Measurements from ENCODE around the gene SPIRE1. TPM values are rescaled to one million over a fixed set of nuclear protein-coding genes. Genes with fewer than 3 reads are reported as not detected.

Gene SPIRE1
- polyA plus RNA-seq, 1 donor from 2014 or later: 22.2 TPM

- no peak overlapping the region for H3K27ac ChIP-seq (ENCODE audit: low read length)
- H3K4me2 ChIP-seq (ENCODE audit: low read length): no peak overlapping the region
- H2AFZ ChIP-seq (ENCODE audit: low read depth, low read length): no peak overlapping the region
- no peak overlapping the region for H3K4me3 ChIP-seq (ENCODE audit: low read length)
- no peaks in the 10 kb centered on the region for H3K27me3 ChIP-seq (ENCODE audit: insufficient read depth, low read depth, low read length)
- H3F3A ChIP-seq (ENCODE audit: insufficient read depth, low read length, poor library complexity, severe bottlenecking): no peaks in the 10 kb centered on the region
- TF ChIP-seq REST (IDR thresholded peaks at IDR 0.05; ENCODE audit: borderline replicate concordance): no peak
- no peak for TF ChIP-seq TAF1 (IDR thresholded peaks at IDR 0.05; ENCODE audit: low read depth)
- TF ChIP-seq RAD21 (conservative IDR thresholded peaks at IDR 0.05): no peak
- TF ChIP-seq, protein P1, sequence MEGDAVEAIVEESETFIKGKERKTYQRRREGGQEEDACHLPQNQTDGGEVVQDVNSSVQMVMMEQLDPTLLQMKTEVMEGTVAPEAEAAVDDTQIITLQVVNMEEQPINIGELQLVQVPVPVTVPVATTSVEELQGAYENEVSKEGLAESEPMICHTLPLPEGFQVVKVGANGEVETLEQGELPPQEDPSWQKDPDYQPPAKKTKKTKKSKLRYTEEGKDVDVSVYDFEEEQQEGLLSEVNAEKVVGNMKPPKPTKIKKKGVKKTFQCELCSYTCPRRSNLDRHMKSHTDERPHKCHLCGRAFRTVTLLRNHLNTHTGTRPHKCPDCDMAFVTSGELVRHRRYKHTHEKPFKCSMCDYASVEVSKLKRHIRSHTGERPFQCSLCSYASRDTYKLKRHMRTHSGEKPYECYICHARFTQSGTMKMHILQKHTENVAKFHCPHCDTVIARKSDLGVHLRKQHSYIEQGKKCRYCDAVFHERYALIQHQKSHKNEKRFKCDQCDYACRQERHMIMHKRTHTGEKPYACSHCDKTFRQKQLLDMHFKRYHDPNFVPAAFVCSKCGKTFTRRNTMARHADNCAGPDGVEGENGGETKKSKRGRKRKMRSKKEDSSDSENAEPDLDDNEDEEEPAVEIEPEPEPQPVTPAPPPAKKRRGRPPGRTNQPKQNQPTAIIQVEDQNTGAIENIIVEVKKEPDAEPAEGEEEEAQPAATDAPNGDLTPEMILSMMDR (IDR thresholded peaks at IDR 0.05; ENCODE audit: poor library complexity, severe bottlenecking): no peak
- no peak for TF ChIP-seq EZH2 (IDR thresholded peaks at IDR 0.05; ENCODE audit: borderline replicate concordance, insufficient read depth, low read length, poor library complexity, severe bottlenecking)
- TF ChIP-seq SMC3 (conservative IDR thresholded peaks at IDR 0.05; ENCODE audit: poor library complexity): no peak
- TF ChIP-seq POLR2AphosphoS5 (IDR thresholded peaks at IDR 0.05): no peak
- H4K20me1 ChIP-seq (ENCODE audit: insufficient read depth): no peaks in the 10 kb centered on the region
- peaks cover 4% of the 10 kb centered on the region for H3K9me3 ChIP-seq (ENCODE audit: low read length)
- H3K79me2 ChIP-seq (replicated peaks; ENCODE audit: insufficient read depth, low read length): no peaks in the 10 kb centered on the region
- no peaks in the 10 kb centered on the region for H3K36me3 ChIP-seq (ENCODE audit: insufficient read depth, low read length)
- H3K9ac ChIP-seq (ENCODE audit: low read length): no peak overlapping the region
- no peaks in the 10 kb centered on the region for H3K9me2 ChIP-seq (ENCODE audit: insufficient read depth, low read length)
These were observed 225.7 kb downstream of the SPIRE1 start for GRCh38 chr18:12432196-12432595.

DNA sequence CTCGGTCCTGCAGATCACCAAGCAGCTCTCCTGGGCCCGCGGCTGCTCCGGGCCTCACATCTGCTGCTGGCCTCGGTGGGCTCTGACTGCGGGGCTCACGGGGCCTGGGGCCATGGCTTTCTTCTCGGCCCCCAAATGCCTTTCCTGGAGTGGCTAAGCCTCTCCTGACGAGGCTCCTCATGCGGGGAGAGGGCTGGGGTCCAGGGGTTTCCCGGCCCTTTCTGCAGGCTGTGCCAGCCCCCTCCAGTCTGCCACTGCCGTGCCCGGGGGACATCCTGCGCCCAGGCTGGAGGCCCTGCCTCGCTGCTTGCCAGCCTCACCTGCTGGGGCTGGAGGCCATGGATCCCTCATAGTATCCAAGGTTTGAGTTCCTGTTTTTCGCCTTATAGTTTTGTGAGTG, 226.3 kb downstream of the SPIRE1 start:
- Histone ChIP-seq H3K9ac (ENCODE audit: low read length) (no peak overlapping the region), H3K79me2 (replicated peaks; ENCODE audit: insufficient read depth, low read length) (no peaks in the 10 kb centered on the region), H3K9me2 (ENCODE audit: insufficient read depth, low read length) (no peaks in the 10 kb centered on the region), H3F3A (ENCODE audit: insufficient read depth, low read length, poor library complexity, severe bottlenecking) (no peaks in the 10 kb centered on the region), H3K27ac (ENCODE audit: low read length) (no peak overlapping the region), H3K4me3 (ENCODE audit: low read length) (no peak overlapping the region), H2AFZ (ENCODE audit: low read depth, low read length) (no peak overlapping the region), H3K4me2 (ENCODE audit: low read length) (no peak overlapping the region), H3K27me3 (ENCODE audit: insufficient read depth, low read depth, low read length) (no peaks in the 10 kb centered on the region), H4K20me1 (ENCODE audit: insufficient read depth) (no peaks in the 10 kb centered on the region), H3K36me3 (ENCODE audit: insufficient read depth, low read length) (no peaks in the 10 kb centered on the region), H3K9me3 (ENCODE audit: low read length) (peaks cover 9% of the 10 kb centered on the region)
- TF ChIP-seq, protein P1 (IDR thresholded peaks at IDR 0.05; ENCODE audit: poor library complexity, severe bottlenecking): no peak
- no peak for TF ChIP-seq TAF1 (IDR thresholded peaks at IDR 0.05; ENCODE audit: low read depth)
- TF ChIP-seq MXI1 (conservative IDR thresholded peaks at IDR 0.05; ENCODE audit: poor library complexity, severe bottlenecking): no peak
- no peak for TF ChIP-seq EZH2 (IDR thresholded peaks at IDR 0.05; ENCODE audit: borderline replicate concordance, insufficient read depth, low read length, poor library complexity, severe bottlenecking)
- no peak for TF ChIP-seq POLR2AphosphoS5 (IDR thresholded peaks at IDR 0.05)
- no peak for TF ChIP-seq RAD21 (conservative IDR thresholded peaks at IDR 0.05)

Measured in neural cell (in vitro differentiated cells).